Activated CD4-positive, alpha-beta T cell treated with anti-CD3 and anti-CD28 coated beads for 4 hours (primary cell): ENCODE data around the gene EARS2.
"Not testable (repeated sequence)": the region's sequence is repeated elsewhere in the genome, so short reads cannot be mapped to it uniquely, and the experiment has no call there.

Experiments
- DNase-seq, 2 donors: peaks; one replicate each; pipeline ENCODE4 v3.0.0-alpha.2; 2020

Gene EARS2

GRCh38 chr16:23504453-23505179 lies 52.5 kb downstream of the EARS2 start:
- peak; percentile 57 to 62 for DNase-seq

- no peak for DNase-seq
Measured at GRCh38 chr16:23504076-23504452, 53.1 kb downstream of the EARS2 start.

- no peak for DNase-seq
Measured at GRCh38 chr16:23502466-23502865, 54.7 kb downstream of the EARS2 start.

GRCh38 chr16:23501291-23501690 lies 55.9 kb downstream of the EARS2 start:
- DNase-seq: no peak

- DNase-seq: no peak
Measured at GRCh38 chr16:23500862-23501225, 56.3 kb downstream of the EARS2 start.

GRCh38 chr16:23500212-23500861 lies 56.8 kb downstream of the EARS2 start:
- no peak for DNase-seq

GRCh38 chr16:23499801-23500200 lies 57.3 kb downstream of the EARS2 start:
- no peak for DNase-seq

GRCh38 chr16:23498863-23499262 lies 58.3 kb downstream of the EARS2 start:
- DNase-seq: no peak

GRCh38 chr16:23497543-23497868 lies 59.6 kb downstream of the EARS2 start:
- no peak for DNase-seq

- DNase-seq: no peak
Measured at GRCh38 chr16:23496821-23497542, 60.2 kb downstream of the EARS2 start.

GRCh38 chr16:23495671-23496070 lies 61.5 kb downstream of the EARS2 start:
- DNase-seq: no peak

- no peak for DNase-seq
Measured at GRCh38 chr16:23494188-23494587, 63.0 kb downstream of the EARS2 start.

GRCh38 chr16:23491490-23492391 lies 65.4 kb downstream of the EARS2 start:
- no peak for DNase-seq

GRCh38 chr16:23486480-23486879 lies 70.7 kb downstream of the EARS2 start:
- DNase-seq: no peak

GRCh38 chr16:23485841-23486240 lies 71.3 kb downstream of the EARS2 start:
- DNase-seq: no peak

- no peak for DNase-seq
Measured at GRCh38 chr16:23485257-23485614, 71.9 kb downstream of the EARS2 start.

GRCh38 chr16:23484510-23485256 lies 72.5 kb downstream of the EARS2 start:
- DNase-seq: no peak

- DNase-seq: not testable (repeated sequence)
Measured at GRCh38 chr16:23483492-23483891, 73.7 kb downstream of the EARS2 start.

GRCh38 chr16:23482778-23483177 lies 74.4 kb downstream of the EARS2 start:
- no peak for DNase-seq

- no peak for DNase-seq
Measured at GRCh38 chr16:23480257-23480656, 76.9 kb downstream of the EARS2 start.

GRCh38 chr16:23479138-23479537 lies 78.0 kb downstream of the EARS2 start:
- no peak for DNase-seq

- no peak for DNase-seq
Measured at GRCh38 chr16:23478566-23478965, 78.6 kb downstream of the EARS2 start.

- DNase-seq: no peak
Measured at GRCh38 chr16:23476289-23476688, 80.9 kb downstream of the EARS2 start.
